ENCODE results near the gene IGF2BP2. TPM values are rescaled to one million over a fixed set of nuclear protein-coding genes. Genes with fewer than 3 reads are reported as not detected.

Gene IGF2BP2
- total RNA-seq, 1 donor from 2014 or later = 147 TPM

- DNase-seq (ENCODE audit: low spot score) = no peak
- no peak overlapping the region for H3K4me2 ChIP-seq
- H3K36me3 ChIP-seq = no peaks in the 10 kb centered on the region
- H3K9me3 ChIP-seq (ENCODE audit: low read depth) = no peaks in the 10 kb centered on the region
- H3K4me3 Mint-ChIP-seq = no peak overlapping the region
- no peak for TF ChIP-seq EZH2phosphoT487 (IDR thresholded peaks at IDR 0.05)
- no peak for TF ChIP-seq EZH2 (IDR thresholded peaks at IDR 0.05)
- no peak for TF ChIP-seq CTCF (IDR thresholded peaks at IDR 0.05)
- no peak overlapping the region for H2AFZ ChIP-seq (replicated peaks)
- peaks cover 100% of the 10 kb centered on the region for H4K20me1 ChIP-seq (ENCODE audit: low read depth)
- H3K9me3 Mint-ChIP-seq = peaks cover 7% of the 10 kb centered on the region
- no peak overlapping the region for H3K27ac ChIP-seq
- no peak overlapping the region for H3K27ac Mint-ChIP-seq
- H3F3A ChIP-seq (ENCODE audit: low read depth) = peaks cover 10% of the 10 kb centered on the region
- no peaks in the 10 kb centered on the region for H3K27me3 ChIP-seq
- peaks cover 30% of the 10 kb centered on the region for H3K4me1 ChIP-seq
- no peaks in the 10 kb centered on the region for H3K27me3 Mint-ChIP-seq (ENCODE audit: insufficient read depth, low read depth)
- H3K4me1 Mint-ChIP-seq = peaks cover 30% of the 10 kb centered on the region
- H3K36me3 Mint-ChIP-seq = peaks cover 29% of the 10 kb centered on the region
- H3K9ac ChIP-seq = no peak overlapping the region
- H3K4me3 ChIP-seq = no peak overlapping the region
- H3K79me2 ChIP-seq (ENCODE audit: low read depth) = peaks cover 100% of the 10 kb centered on the region
These were observed 43.1 kb downstream of the IGF2BP2 start for GRCh38 chr3:185781759-185782158.

- H3K4me1 Mint-ChIP-seq = peaks cover 36% of the 10 kb centered on the region
- H3K27ac Mint-ChIP-seq = no peak overlapping the region
- H3K79me2 ChIP-seq (ENCODE audit: low read depth) = peaks cover 100% of the 10 kb centered on the region
These were observed 45.4 kb downstream of the IGF2BP2 start for GRCh38 chr3:185779461-185779860.

GRCh38 chr3:185778821-185779220, 46.0 kb downstream of the IGF2BP2 start:
- H3K9ac ChIP-seq = no peak overlapping the region
- H3K4me1 Mint-ChIP-seq = peaks cover 42% of the 10 kb centered on the region
- no peaks in the 10 kb centered on the region for H3K36me3 ChIP-seq
- H3K27ac Mint-ChIP-seq = no peak overlapping the region
- H3K4me2 ChIP-seq = no peak overlapping the region
- peaks cover 19% of the 10 kb centered on the region for H3F3A ChIP-seq (ENCODE audit: low read depth)
- peaks cover 27% of the 10 kb centered on the region for H3K4me1 ChIP-seq
- no peaks in the 10 kb centered on the region for H3K27me3 Mint-ChIP-seq (ENCODE audit: insufficient read depth, low read depth)
- no peaks in the 10 kb centered on the region for H3K9me3 ChIP-seq (ENCODE audit: low read depth)
- H2AFZ ChIP-seq (replicated peaks) = no peak overlapping the region
- DNase-seq (ENCODE audit: low spot score) = no peak
- no peaks in the 10 kb centered on the region for H3K9me3 Mint-ChIP-seq
- no peak for TF ChIP-seq EZH2phosphoT487 (IDR thresholded peaks at IDR 0.05)
- TF ChIP-seq CTCF (IDR thresholded peaks at IDR 0.05) = no peak
- TF ChIP-seq EZH2 (IDR thresholded peaks at IDR 0.05) = no peak
- H3K4me3 Mint-ChIP-seq = no peak overlapping the region
- no peaks in the 10 kb centered on the region for H3K27me3 ChIP-seq
- H3K36me3 Mint-ChIP-seq = peaks cover 16% of the 10 kb centered on the region
- peaks cover 100% of the 10 kb centered on the region for H3K79me2 ChIP-seq (ENCODE audit: low read depth)
- no peak overlapping the region for H3K27ac ChIP-seq
- H4K20me1 ChIP-seq (ENCODE audit: low read depth) = peaks cover 100% of the 10 kb centered on the region
- no peak overlapping the region for H3K4me3 ChIP-seq

More at GRCh38 chr3:185779461-185779860, 45.4 kb downstream of the IGF2BP2 start:
- H3K9me3 ChIP-seq (ENCODE audit: low read depth) = no peaks in the 10 kb centered on the region
- peaks cover 100% of the 10 kb centered on the region for H4K20me1 ChIP-seq (ENCODE audit: low read depth)
- H3K4me1 ChIP-seq = peaks cover 21% of the 10 kb centered on the region
- H3K4me3 ChIP-seq = no peak overlapping the region
- Mint-ChIP-seq H3K9me3 (no peaks in the 10 kb centered on the region), H3K4me3 (no peak overlapping the region), H3K36me3 (peaks cover 22% of the 10 kb centered on the region), H3K27me3 (ENCODE audit: insufficient read depth, low read depth) (no peaks in the 10 kb centered on the region)
- no peak overlapping the region for H3K9ac ChIP-seq
- H3K27ac ChIP-seq = no peak overlapping the region
- H3K27me3 ChIP-seq = no peaks in the 10 kb centered on the region
- H3K4me2 ChIP-seq = no peak overlapping the region
- H2AFZ ChIP-seq (replicated peaks) = no peak overlapping the region
- H3F3A ChIP-seq (ENCODE audit: low read depth) = peaks cover 13% of the 10 kb centered on the region
- no peak for DNase-seq (ENCODE audit: low spot score)
- TF ChIP-seq EZH2phosphoT487 (IDR thresholded peaks at IDR 0.05) (no peak), EZH2 (IDR thresholded peaks at IDR 0.05) (no peak), CTCF (IDR thresholded peaks at IDR 0.05) (no peak)
- H3K36me3 ChIP-seq = no peaks in the 10 kb centered on the region
